Measurements from ENCODE around the gene MINDY1.

MINDY1 gene, protein sequence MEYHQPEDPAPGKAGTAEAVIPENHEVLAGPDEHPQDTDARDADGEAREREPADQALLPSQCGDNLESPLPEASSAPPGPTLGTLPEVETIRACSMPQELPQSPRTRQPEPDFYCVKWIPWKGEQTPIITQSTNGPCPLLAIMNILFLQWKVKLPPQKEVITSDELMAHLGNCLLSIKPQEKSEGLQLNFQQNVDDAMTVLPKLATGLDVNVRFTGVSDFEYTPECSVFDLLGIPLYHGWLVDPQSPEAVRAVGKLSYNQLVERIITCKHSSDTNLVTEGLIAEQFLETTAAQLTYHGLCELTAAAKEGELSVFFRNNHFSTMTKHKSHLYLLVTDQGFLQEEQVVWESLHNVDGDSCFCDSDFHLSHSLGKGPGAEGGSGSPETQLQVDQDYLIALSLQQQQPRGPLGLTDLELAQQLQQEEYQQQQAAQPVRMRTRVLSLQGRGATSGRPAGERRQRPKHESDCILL

GRCh38 chr1:151006327-151007052 is at the start of gene MINDY1:
Gene MINDY1 (minus strand): TSS chr1:151006902. CDS start chr1:151002617, 4,285 bp downstream.
- peak; percentile 94 for DNase-seq

DNA sequence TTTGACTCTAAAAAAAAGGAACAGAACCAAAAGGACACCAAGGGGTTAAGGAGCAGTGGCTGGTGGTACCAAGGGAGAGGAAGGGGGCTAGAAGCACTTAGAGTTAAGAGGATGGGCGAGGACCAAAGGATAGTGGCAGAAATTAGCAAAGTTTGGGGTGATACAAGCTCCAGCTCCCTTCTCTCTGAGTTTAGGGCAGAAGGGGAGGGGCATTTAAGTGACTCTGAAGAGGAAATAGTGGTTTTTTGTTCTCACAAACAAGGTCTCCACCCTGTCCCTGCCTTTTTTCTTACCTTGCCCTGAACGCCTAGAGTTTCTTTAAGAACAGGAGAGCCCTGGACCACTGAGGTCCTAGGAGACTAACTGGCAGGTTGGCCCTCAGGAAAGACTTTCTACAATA is 49.4 kb upstream of the MINDY1 start:
- no peak for DNase-seq

- no peak for DNase-seq
Observed at GRCh38 chr1:151055581-151055980, 48.9 kb upstream of the MINDY1 start.

GRCh38 chr1:151054971-151055547 is 48.4 kb upstream of the MINDY1 start:
- no peak for DNase-seq

- DNase-seq: peak; percentile 15
Observed at GRCh38 chr1:151051356-151052009, 44.8 kb upstream of the MINDY1 start.

DNA sequence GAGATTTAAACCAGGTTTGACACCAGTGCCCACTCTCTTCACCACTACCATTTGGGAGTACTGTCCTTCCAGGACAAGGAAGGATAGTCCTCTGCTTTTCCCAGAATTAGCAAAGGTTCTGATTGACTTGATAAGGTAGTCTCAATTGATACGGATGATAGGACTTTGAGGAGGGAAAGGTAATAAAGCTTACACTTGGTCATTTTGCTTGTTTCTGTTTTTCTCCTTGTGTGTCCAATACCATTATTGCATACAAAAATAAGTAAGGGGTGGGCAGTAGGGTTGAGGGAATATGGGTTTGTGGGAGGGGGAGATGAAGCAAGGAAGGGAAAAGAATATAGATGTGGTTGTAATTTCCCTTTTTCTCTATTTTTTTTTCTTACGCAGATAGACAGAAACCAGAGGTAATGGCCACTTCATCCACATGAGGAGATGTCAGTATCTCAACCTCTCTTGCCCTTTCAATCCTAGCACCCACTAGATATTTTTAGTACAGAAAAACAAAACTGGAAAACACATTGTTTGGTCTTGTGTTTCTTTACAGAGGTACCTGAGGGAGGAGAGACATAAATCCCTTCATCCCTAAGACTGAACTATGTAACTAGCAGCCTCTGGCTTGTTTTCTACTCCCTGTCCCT is 43.5 kb upstream of the MINDY1 start:
- peak; percentile 20 for DNase-seq

GRCh38 chr1:151049458-151049857 is 42.8 kb upstream of the MINDY1 start:
- DNase-seq: no peak

DNA sequence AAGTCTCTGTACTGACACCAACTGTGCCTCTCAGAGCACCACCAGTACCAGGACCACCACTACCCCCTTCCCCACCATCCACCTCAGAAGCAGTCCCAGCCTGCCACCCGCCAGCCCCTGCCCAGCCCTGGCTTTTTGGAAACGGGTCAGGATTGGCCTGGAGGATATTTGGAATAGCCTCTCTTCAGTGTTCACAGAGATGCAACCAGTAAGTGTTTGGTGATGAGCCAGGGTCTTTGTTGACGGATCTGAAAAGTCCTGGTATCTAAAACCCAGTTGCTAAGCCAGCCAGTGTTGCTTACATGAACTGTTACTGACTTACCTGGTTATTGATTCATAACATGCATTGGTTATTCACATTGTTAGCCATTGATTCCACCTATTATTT is 41.9 kb upstream of the MINDY1 start:
- DNase-seq: peak; percentile 53

DNA sequence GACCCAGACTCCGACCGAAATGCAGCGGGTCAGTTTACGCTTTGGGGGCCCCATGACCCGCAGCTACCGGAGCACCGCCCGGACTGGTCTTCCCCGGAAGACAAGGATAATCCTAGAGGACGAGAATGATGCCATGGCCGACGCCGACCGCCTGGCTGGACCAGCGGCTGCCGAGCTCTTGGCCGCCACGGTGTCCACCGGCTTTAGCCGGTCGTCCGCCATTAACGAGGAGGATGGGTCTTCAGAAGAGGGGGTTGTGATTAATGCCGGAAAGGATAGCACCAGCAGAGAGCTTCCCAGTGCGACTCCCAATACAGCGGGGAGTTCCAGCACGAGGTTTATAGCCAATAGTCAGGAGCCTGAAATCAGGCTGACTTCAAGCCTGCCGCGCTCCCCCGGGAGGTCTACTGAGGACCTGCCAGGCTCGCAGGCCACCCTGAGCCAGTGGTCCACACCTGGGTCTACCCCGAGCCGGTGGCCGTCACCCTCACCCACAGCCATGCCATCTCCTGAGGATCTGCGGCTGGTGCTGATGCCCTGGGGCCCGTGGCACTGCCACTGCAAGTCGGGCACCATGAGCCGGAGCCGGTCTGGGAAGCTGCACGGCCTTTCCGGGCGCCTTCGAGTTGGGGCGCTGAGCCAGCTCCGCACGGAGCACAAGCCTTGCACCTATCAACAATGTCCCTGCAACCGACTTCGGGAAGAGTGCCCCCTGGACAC is 41.4 kb upstream of the MINDY1 start:
- DNase-seq: peak; percentile 79

DNA sequence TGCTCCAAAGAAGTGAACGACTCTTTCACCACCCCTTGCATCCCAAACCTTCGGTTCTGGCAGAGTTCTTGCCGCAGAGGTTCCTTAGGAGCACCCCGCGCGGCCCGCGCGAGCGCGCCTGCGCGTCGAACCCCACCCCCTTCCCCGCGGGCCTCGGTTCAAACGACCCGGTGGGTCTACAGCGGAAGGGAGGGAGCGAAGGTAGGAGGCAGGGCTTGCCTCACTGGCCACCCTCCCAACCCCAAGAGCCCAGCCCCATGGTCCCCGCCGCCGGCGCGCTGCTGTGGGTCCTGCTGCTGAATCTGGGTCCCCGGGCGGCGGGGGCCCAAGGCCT is 40.9 kb upstream of the MINDY1 start, which contains the start of gene C1orf56:
C1orf56 (plus strand) TSS at position 161 of the 334 bp plus-strand sequence; CDS start at position 258, 97 bp downstream.
- DNase-seq: peak; percentile 82

DNA sequence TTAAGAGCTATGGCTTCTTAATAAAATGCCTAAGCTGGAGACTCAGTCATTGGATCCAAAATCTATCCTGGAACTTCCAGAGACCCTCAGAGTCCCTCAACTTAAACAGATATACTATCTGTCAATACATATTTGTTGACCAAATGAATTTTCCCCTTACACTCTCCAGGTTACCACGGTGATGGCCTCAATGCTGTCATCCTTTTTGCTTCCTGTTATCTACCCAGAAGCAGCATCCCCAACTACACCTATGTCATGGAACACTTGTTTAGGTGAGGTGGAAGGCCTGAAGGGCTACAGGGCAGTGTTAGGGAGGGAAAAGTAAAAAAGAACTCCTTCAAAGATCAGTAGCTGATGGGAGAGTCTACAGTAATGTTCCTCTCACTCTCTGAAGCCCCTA is 36.5 kb upstream of the MINDY1 start:
- peak; percentile 63 for DNase-seq

DNA sequence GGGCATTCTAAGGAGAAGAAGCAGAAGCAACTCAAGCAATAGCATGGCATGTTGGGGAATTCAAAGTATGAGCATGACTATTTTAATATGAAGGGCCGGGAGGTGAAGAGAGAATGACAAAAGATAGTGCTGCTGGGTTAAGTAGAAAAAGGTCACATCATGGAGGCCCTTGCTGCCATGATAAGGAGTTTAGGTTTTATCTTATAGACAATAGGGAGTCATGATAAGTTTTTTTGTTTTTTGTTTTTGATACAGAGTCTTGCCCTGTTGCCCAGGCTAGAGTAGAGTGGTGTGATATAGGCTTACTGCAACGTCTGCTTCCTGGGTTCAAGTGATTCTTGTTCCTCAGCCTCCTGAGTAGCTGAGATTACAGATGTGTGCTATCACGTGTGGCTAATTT is 32.8 kb upstream of the MINDY1 start:
- DNase-seq: no peak

- DNase-seq: no peak
Observed at GRCh38 chr1:151037032-151037431, 30.3 kb upstream of the MINDY1 start.

- DNase-seq: no peak
Observed at GRCh38 chr1:151036356-151036755, 29.7 kb upstream of the MINDY1 start, which contains the start of gene BNIPL. Gene BNIPL (plus strand): TSS chr1:151036586. CDS start chr1:151036726, 140 bp downstream.

- DNase-seq: no peak
Observed at GRCh38 chr1:151035167-151035566, 28.5 kb upstream of the MINDY1 start.

GRCh38 chr1:151032164-151032563 is 25.5 kb upstream of the MINDY1 start:
- DNase-seq: no peak

DNA sequence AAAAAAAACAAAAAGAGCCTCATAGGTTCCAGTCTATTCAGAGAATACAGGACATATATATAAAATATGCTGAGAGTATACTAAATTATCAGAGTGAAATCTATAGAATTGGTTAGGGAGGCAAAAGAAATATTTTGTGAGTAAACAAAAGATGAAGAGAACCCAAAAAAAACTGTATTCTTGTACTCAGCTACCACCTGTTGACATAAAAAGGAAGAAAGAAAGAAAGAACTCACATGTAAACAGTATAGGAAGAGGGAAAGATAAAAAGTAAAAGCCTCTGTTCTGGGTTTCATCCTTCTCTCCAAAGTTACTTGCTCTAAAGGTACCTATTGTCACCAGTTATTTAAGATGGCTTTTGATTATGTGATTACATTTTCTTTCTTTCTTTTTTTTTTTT is 19.8 kb upstream of the MINDY1 start:
- no peak for DNase-seq

GRCh38 chr1:151024540-151025146 is 17.9 kb upstream of the MINDY1 start:
- DNase-seq: peak; percentile 82

DNA sequence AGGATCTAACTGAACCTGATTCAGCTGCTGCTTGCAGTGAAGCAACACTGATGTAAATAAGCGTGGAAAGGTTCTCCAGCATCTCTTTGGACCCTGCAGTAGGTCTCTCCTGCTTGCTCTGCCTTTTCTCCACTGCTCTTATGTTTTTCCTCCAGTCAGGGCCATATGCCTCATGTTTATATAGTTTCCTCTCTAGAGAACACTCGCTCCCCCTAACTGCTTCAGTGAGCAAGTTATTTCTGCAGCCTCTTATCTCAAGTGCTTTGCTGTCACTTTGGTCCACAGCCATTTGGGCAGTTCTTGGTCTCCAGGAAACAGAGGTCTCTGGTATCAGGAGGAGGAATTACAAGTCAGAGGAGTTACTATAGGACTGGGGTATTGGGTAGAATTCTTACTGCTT is 6.8 kb upstream of the MINDY1 start:
- peak; percentile 38 for DNase-seq

DNA sequence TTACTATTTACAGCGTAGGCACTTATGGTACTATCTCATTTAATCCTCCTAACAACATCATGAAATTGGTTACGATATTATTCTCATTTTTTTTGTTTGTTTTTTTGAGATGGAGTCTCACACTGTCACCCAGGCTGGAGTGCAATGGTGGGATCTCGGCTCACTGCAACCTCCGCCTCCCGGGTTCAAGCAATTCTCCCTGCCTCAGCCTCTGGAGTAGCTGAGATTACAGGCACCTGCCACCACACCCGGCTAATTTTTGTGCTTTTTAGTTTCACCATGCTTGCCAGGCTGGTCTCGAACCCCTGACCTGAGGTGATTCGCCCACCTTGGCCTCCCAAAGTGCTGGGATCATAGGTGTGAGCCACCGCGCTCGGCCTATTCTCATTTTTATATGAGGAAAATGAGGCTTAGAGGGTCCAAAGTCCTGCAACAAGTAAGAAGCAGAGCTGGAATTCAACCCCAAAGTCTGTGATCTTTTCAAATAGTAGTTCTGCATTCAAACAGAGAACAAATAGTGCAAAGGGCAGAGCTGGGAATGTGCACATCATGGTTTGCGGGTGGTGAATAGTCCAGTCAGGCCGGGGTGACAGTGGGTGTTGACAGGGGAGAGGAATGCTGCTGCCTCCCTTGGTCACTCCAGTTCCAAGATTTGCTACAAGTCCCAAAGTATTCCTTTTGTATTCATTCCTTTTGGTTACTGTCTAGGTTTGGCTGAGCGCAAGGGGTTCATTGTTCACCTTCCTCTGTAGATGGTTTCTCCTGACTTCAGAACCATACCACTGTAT is 6.2 kb upstream of the MINDY1 start:
- DNase-seq: no peak

Measured in DMS53 (cell line).